Ectodermal cell (in vitro differentiated cells): ENCODE data around the gene ACSS3.
"Not testable (repeated sequence)": the region's sequence is repeated elsewhere in the genome, so short reads cannot be mapped to it uniquely, and the experiment has no call there.

Experiments
- H3K27ac ChIP-seq: 2 replicates; pipeline ENCODE4 v1.7.0; 2013; ENCODE audit warnings: mild to moderate bottlenecking, low read depth, low read length; ENCODE audit not compliant: insufficient read depth, poor library complexity, severe bottlenecking
- H3K27me3 ChIP-seq: 2 replicates; pipeline ENCODE4 v1.7.0; 2013; ENCODE audit warnings: mild to moderate bottlenecking, low read length; ENCODE audit not compliant: insufficient read depth, control insufficient read depth, poor library complexity, severe bottlenecking
- H3K36me3 ChIP-seq: one replicate; pipeline ENCODE4 v1.7.0; 2013; ENCODE audit warnings: low read length; ENCODE audit not compliant: control insufficient read depth, insufficient read depth
- H3K4me1 ChIP-seq: one replicate; pipeline ENCODE4 v1.7.0; 2013; ENCODE audit warnings: low read length; ENCODE audit not compliant: control insufficient read depth, insufficient read depth
- H3K4me3 ChIP-seq: 2 replicates; pipeline ENCODE4 v1.7.0; 2013; ENCODE audit warnings: low read depth, low read length, control low read depth; ENCODE audit not compliant: insufficient read depth
- H3K9me3 ChIP-seq: 2 replicates; pipeline ENCODE4 v1.7.0; 2013; ENCODE audit warnings: mild to moderate bottlenecking, low read length, moderate library complexity; ENCODE audit not compliant: control insufficient read depth
- WGBS, 2 experiments: methylation state at CpG; one replicate each; pipeline ENCODE4 v1.1.7; 2013; ENCODE audit warnings: missing lambda C conversion rate in 2 of 2; 5-methylcytosine and 5-hydroxymethylcytosine counted together

ACSS3 gene

GRCh38 chr12:81092053-81092452 lies 14.2 kb downstream of the ACSS3 start:
- no peak overlapping the region for H3K27ac ChIP-seq
- no peak overlapping the region for H3K4me3 ChIP-seq
- peaks cover 4% of the 10 kb centered on the region for H3K4me1 ChIP-seq
- H3K36me3 ChIP-seq = no peaks in the 10 kb centered on the region
- 100% methylated on average over 2 of the region's 3 CpGs; no CpG with 5 or more reads in 1 of the 2 experiments for WGBS, 2 experiments
- no peaks in the 10 kb centered on the region for H3K9me3 ChIP-seq
- no peaks in the 10 kb centered on the region for H3K27me3 ChIP-seq

- Histone ChIP-seq H3K4me1 (peaks cover 4% of the 10 kb centered on the region), H3K27me3 (no peaks in the 10 kb centered on the region), H3K27ac (no peak overlapping the region), H3K4me3 (no peak overlapping the region), H3K9me3 (no peaks in the 10 kb centered on the region), H3K36me3 (no peaks in the 10 kb centered on the region)
- 87 to 89% methylated on average over 1 of the region's 1 CpG for WGBS, 2 experiments
These were observed 17.0 kb downstream of the ACSS3 start for GRCh38 chr12:81094718-81095360.

GRCh38 chr12:81095501-81096232 lies 17.8 kb downstream of the ACSS3 start:
- Histone ChIP-seq H3K36me3 (no peaks in the 10 kb centered on the region), H3K4me1 (peaks cover 4% of the 10 kb centered on the region), H3K27ac (no peak overlapping the region), H3K27me3 (no peaks in the 10 kb centered on the region), H3K9me3 (no peaks in the 10 kb centered on the region), H3K4me3 (no peak overlapping the region)
- WGBS, 2 experiments = 64 to 82% methylated on average over 5 to 6 of the region's 6 CpGs

- H3K9me3 ChIP-seq = no peaks in the 10 kb centered on the region
- no peak overlapping the region for H3K4me3 ChIP-seq
- H3K4me1 ChIP-seq = no peaks in the 10 kb centered on the region
- H3K27ac ChIP-seq = no peak overlapping the region
- H3K36me3 ChIP-seq = no peaks in the 10 kb centered on the region
- no peaks in the 10 kb centered on the region for H3K27me3 ChIP-seq
These were observed 27.8 kb downstream of the ACSS3 start for GRCh38 chr12:81105687-81106086.

GRCh38 chr12:81114226-81114625 lies 36.3 kb downstream of the ACSS3 start:
- H3K4me3 ChIP-seq = no peak overlapping the region
- H3K4me1 ChIP-seq = peaks cover 11% of the 10 kb centered on the region
- no peaks in the 10 kb centered on the region for H3K9me3 ChIP-seq
- H3K27ac ChIP-seq = no peak overlapping the region
- no peaks in the 10 kb centered on the region for H3K27me3 ChIP-seq
- H3K36me3 ChIP-seq = no peaks in the 10 kb centered on the region

- H3K27ac ChIP-seq, H3K4me1 ChIP-seq, H3K9me3 ChIP-seq, H3K4me3 ChIP-seq, H3K36me3 ChIP-seq, H3K27me3 ChIP-seq: not testable (repeated sequence)
- WGBS, 2 experiments = 76 to 81% methylated on average over 3 of the region's 3 CpGs
These were observed 41.2 kb downstream of the ACSS3 start for GRCh38 chr12:81119069-81119468.

- H3K27ac ChIP-seq = no peak overlapping the region
- H3K4me1 ChIP-seq = no peaks in the 10 kb centered on the region
- H3K36me3 ChIP-seq = no peaks in the 10 kb centered on the region
- no peak overlapping the region for H3K4me3 ChIP-seq
- H3K9me3 ChIP-seq = no peaks in the 10 kb centered on the region
- WGBS, 2 experiments = 66 to 83% methylated on average over 2 of the region's 2 CpGs
- no peaks in the 10 kb centered on the region for H3K27me3 ChIP-seq
These were observed 43.1 kb downstream of the ACSS3 start for GRCh38 chr12:81120961-81121360.

GRCh38 chr12:81123611-81124010 lies 45.7 kb downstream of the ACSS3 start:
- Histone ChIP-seq H3K36me3 (no peaks in the 10 kb centered on the region), H3K27me3 (no peaks in the 10 kb centered on the region), H3K4me1 (no peaks in the 10 kb centered on the region), H3K27ac (no peak overlapping the region), H3K9me3 (no peaks in the 10 kb centered on the region), H3K4me3 (no peak overlapping the region)
- 92 to 93% methylated on average over 2 to 3 of the region's 3 CpGs for WGBS, 2 experiments

GRCh38 chr12:81125691-81126090 lies 47.8 kb downstream of the ACSS3 start:
- Histone ChIP-seq H3K9me3 (no peaks in the 10 kb centered on the region), H3K27me3 (no peaks in the 10 kb centered on the region), H3K27ac (no peak overlapping the region), H3K4me1 (no peaks in the 10 kb centered on the region), H3K4me3 (no peak overlapping the region), H3K36me3 (no peaks in the 10 kb centered on the region)
- WGBS, 2 experiments = 96 to 97% methylated on average over 6 of the region's 8 CpGs

GRCh38 chr12:81128930-81129554 lies 51.2 kb downstream of the ACSS3 start:
- WGBS, 2 experiments = 13 to 27% methylated on average over 2 of the region's 2 CpGs
- Histone ChIP-seq H3K36me3 (no peaks in the 10 kb centered on the region), H3K4me3 (no peak overlapping the region), H3K27me3 (no peaks in the 10 kb centered on the region), H3K9me3 (no peaks in the 10 kb centered on the region), H3K27ac (no peak overlapping the region), H3K4me1 (no peaks in the 10 kb centered on the region)
